Calu3 (cell line): ENCODE results near the gene ZNF611. TPM values are rescaled to one million over a fixed set of nuclear protein-coding genes. Genes with fewer than 3 reads are reported as not detected.
"Not testable (repeated sequence)": the region's sequence is repeated elsewhere in the genome, so short reads cannot be mapped to it uniquely, and the experiment has no call there.

Source experiments
- BruUV-seq: library from RNA; stranded (reverse); fragments of 400-500 nt; replicated peaks from 2 replicates; lab custom pipeline; 2021; lab: Mats Ljungman, UMichigan
- CTCF ChIA-PET: fragments of 300-600 bp; sonication (Branson Sonifier 250); formaldehyde crosslinking; loops from one replicate; lab custom pipeline; 2022; ENCODE audit warnings: antibody characterized with exemption; lab: Charles Lee
- DNase-seq: peaks from one replicate; pipeline ENCODE4 v3.0.0; 2022
- H3K27ac Mint-ChIP-seq: one replicate; pipeline ENCODE4 v1.8.0; 2022; ENCODE audit warnings: mixed read lengths; ENCODE audit not compliant: unreplicated experiment
- H3K27me3 Mint-ChIP-seq: one replicate; pipeline ENCODE4 v1.8.0; 2022; ENCODE audit warnings: mixed read lengths; ENCODE audit not compliant: unreplicated experiment
- H3K36me3 Mint-ChIP-seq: one replicate; pipeline ENCODE4 v1.8.0; 2022; ENCODE audit warnings: mild to moderate bottlenecking, moderate library complexity, mixed read lengths; ENCODE audit not compliant: insufficient read depth, unreplicated experiment
- H3K4me1 Mint-ChIP-seq: one replicate; pipeline ENCODE4 v1.8.0; 2022; ENCODE audit warnings: mild to moderate bottlenecking, low read depth, mixed read lengths; ENCODE audit not compliant: unreplicated experiment
- H3K4me3 Mint-ChIP-seq: one replicate; pipeline ENCODE4 v1.8.0; 2022; ENCODE audit warnings: mild to moderate bottlenecking, low read depth, moderate library complexity, mixed read lengths; ENCODE audit not compliant: unreplicated experiment
- H3K9me3 Mint-ChIP-seq: one replicate; pipeline ENCODE4 v1.8.0; 2022; ENCODE audit warnings: low read depth, mixed read lengths; ENCODE audit not compliant: unreplicated experiment
- intact Hi-C: fragments of 100-400 bp; cut with micrococcal nuclease; formaldehyde crosslinking; loops from one replicate; pipeline ENCODE4 v1.10.0; 2022; ENCODE audit not compliant: unreplicated experiment
- total RNA-seq: library from RNA; stranded (reverse); gene quantifications from 2 replicates; pipeline ENCODE4 v1.2.3, GENCODE V29; 2022
- TF ChIP-seq, protein P1 (sequence below): fragments of 200-600 bp; IDR thresholded peaks from one replicate; pipeline ENCODE4 v1.8.0; 2022; ENCODE audit warnings: antibody characterized with exemption; ENCODE audit not compliant: unreplicated experiment

ZNF611 gene
- total RNA-seq, 1 experiment from 2014 or later, result 19.8 TPM

DNA sequence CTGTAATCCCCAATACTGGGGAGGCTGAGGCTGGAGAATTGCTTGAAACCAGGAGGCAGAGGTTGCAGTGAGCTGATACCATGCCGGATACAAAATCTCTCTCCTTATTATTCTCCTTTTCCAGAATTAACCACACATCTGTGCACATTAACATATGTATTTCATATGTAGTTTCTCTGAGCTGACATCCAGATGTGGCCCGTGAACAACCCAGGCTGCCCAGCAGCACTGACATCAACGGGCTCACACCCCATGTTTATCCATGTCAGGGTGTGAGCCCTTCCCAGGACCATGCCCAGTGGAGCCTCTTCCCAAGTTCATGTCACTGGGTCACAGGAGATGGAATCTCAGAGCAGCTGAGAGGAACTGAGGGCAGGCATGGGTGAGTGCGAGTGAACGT, 19.5 kb downstream of the ZNF611 start:
- H3K4me3 Mint-ChIP-seq, DNase-seq, intact Hi-C loops, H3K27me3 Mint-ChIP-seq, H3K4me1 Mint-ChIP-seq, H3K27ac Mint-ChIP-seq, CTCF ChIA-PET, BruUV-seq: not testable (repeated sequence)
- Mint-ChIP-seq H3K9me3 (peaks cover 26% of the 10 kb centered on the region), H3K36me3 (peaks cover 25% of the 10 kb centered on the region)

DNA sequence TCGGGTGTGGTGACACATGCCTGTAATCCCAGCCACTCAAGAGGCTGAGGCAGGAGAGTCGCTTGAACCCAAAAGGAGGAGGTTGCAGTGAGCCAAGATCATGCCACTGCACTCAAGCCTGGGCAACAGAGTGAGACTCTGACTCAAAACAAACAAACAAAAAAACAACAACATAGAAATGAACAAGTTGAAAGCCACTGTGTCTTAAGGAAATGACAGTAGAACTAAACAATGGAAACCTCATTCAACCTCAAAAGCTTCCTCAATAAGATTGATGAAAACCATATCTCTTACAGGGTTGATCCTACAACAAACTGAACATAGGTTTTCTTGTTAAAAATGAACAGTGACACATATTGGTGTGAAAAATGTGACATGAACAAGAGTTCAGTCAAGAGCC, 21.8 kb downstream of the ZNF611 start:
- H3K27ac Mint-ChIP-seq, H3K27me3 Mint-ChIP-seq, BruUV-seq, intact Hi-C loops, H3K4me3 Mint-ChIP-seq, CTCF ChIA-PET, DNase-seq, H3K4me1 Mint-ChIP-seq: not testable (repeated sequence)
- Mint-ChIP-seq H3K36me3 (peaks cover 19% of the 10 kb centered on the region), H3K9me3 (peaks cover 22% of the 10 kb centered on the region)

DNA sequence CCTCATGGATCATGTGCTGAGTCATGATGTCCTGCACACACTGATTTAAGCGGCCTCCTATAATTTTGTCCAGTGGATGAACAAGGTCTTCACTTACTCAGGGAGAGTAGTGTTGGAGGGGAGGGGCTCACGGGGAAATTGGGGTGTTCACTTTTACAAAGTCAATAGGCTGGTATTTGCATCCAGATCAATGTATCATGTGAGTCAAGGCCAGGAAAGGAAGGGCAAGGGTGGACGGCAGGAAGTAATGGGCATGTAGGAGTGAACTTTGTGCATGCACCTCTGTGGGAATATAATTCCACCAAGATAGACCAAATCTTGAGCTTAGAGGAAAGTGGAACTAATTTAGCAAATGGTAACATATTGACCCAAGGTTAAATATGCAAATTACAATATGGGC, 23.2 kb downstream of the ZNF611 start:
- H3K27ac Mint-ChIP-seq, DNase-seq, BruUV-seq, H3K4me1 Mint-ChIP-seq, intact Hi-C loops, H3K4me3 Mint-ChIP-seq, H3K27me3 Mint-ChIP-seq: not testable (repeated sequence)
- H3K36me3 Mint-ChIP-seq, result peaks cover 19% of the 10 kb centered on the region
- H3K9me3 Mint-ChIP-seq, result peaks cover 16% of the 10 kb centered on the region
- CTCF ChIA-PET, result interaction anchor here (0.6 kb wide), 1 partner anchor 213 kb away, joined by 4 read pairs; no protein-coding TSS in a partner anchor

DNA sequence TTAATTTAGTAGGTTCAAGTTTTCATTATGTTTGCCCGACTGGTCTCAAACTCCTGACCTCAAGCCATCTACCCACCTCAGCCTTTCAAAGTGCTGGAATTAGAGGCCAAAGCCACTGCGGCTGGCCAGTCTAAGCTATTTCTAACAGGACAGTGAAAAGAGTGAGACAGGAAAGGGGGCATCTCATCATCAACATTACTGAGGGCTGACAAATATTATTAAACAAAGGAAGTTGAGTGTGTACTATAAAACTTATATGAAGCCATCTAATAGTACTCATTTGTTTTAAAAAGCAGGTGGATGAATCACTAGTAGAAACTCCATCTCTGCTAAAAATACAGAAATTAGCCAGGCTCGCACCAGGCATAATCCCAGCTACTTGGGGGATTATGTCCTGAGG, 24.3 kb downstream of the ZNF611 start:
- CTCF ChIA-PET, result no interaction called here
- Mint-ChIP-seq H3K27me3 (no peaks in the 10 kb centered on the region), H3K9me3 (peaks cover 21% of the 10 kb centered on the region), H3K36me3 (peaks cover 19% of the 10 kb centered on the region), H3K4me1 (no peaks in the 10 kb centered on the region), H3K4me3 (no peak overlapping the region), H3K27ac (no peak overlapping the region)
- intact Hi-C loops, result no loop called here
- no TSS peak for BruUV-seq
- TF ChIP-seq, protein P1, sequence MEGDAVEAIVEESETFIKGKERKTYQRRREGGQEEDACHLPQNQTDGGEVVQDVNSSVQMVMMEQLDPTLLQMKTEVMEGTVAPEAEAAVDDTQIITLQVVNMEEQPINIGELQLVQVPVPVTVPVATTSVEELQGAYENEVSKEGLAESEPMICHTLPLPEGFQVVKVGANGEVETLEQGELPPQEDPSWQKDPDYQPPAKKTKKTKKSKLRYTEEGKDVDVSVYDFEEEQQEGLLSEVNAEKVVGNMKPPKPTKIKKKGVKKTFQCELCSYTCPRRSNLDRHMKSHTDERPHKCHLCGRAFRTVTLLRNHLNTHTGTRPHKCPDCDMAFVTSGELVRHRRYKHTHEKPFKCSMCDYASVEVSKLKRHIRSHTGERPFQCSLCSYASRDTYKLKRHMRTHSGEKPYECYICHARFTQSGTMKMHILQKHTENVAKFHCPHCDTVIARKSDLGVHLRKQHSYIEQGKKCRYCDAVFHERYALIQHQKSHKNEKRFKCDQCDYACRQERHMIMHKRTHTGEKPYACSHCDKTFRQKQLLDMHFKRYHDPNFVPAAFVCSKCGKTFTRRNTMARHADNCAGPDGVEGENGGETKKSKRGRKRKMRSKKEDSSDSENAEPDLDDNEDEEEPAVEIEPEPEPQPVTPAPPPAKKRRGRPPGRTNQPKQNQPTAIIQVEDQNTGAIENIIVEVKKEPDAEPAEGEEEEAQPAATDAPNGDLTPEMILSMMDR, result no peak
- DNase-seq, result no peak

DNA sequence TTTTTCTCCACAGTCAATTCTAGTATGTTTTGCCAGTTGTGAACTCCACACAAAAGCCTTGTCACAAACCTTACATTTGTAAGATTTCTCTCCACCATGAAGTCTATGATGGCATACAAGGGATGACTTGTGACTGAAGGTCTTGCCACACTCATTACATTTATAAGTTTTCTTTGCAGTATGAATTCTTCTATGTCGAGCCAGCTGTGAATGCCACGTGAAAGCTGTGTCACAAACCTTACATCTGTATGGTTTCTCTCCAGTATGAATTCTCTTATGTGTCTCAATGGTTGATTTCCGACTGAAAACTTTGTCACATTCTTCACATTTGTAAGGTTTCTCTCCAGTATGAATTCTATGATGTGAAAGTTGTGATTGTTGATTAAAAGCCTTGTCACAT, 29.2 kb downstream of the ZNF611 start:
- H3K9me3 Mint-ChIP-seq, result peaks cover 22% of the 10 kb centered on the region
- H3K27me3 Mint-ChIP-seq, H3K36me3 Mint-ChIP-seq, DNase-seq, H3K4me1 Mint-ChIP-seq, H3K4me3 Mint-ChIP-seq, CTCF ChIA-PET, BruUV-seq, H3K27ac Mint-ChIP-seq, intact Hi-C loops: not testable (repeated sequence)

DNA sequence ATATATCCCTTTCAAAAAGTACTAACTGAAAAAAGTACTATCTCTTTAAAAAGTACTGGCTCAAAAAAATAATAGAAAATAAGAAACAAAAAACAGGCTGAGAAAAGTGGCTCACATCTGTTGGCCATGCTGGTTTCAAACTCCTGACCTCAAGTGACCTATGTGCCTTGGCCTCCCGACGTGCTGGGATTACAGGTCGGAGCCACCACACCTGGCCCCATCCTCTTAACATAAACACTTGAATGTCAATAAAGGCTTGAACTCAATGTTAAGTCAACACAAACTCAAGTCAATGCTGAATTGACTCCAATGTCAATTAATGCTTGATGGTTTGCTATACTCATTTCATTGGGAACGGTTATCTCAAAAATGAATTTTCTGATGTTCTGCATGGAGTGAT, 30.9 kb downstream of the ZNF611 start:
- intact Hi-C loops, result no loop called here
- H3K4me3 Mint-ChIP-seq, result no peak overlapping the region
- no peak overlapping the region for H3K27ac Mint-ChIP-seq
- TF ChIP-seq, protein P1, result no peak
- peaks cover 11% of the 10 kb centered on the region for H3K36me3 Mint-ChIP-seq
- no peaks in the 10 kb centered on the region for H3K4me1 Mint-ChIP-seq
- no peaks in the 10 kb centered on the region for H3K27me3 Mint-ChIP-seq
- DNase-seq, result no peak
- CTCF ChIA-PET, result no interaction called here
- H3K9me3 Mint-ChIP-seq, result peaks cover 23% of the 10 kb centered on the region
- no TSS peak for BruUV-seq
